Psoas muscle (tissue), 8 donors: Measurements from ENCODE around the gene CXorf38. TPM values are rescaled to one million over a fixed set of nuclear protein-coding genes. Genes with fewer than 3 reads are reported as not detected.

Experiments
- ATAC-seq, 4 donors: fragments of 200-7000 bp; cut with Tn5 transposase; one replicate each; pipeline ENCODE4 v1.9.1; 2020; ENCODE audit warnings: moderate library complexity in 3 of 4, mild to moderate bottlenecking in 2 of 4
- DNase-seq, 2 donors: peaks; one replicate each; pipeline ENCODE4 v3.0.0-alpha.2; 2020
- H3K27ac ChIP-seq: fragments of 200-600 bp; one replicate; pipeline ENCODE4 v1.8.0; 2022
- H3K27me3 ChIP-seq, 3 donors: fragments of 200-600 bp in 1 of 3; one replicate each; pipeline versions ENCODE4 v1.6.1 to v1.8.0; 2013 to 2022; ENCODE audit warnings: low read length in 2 of 3, mild to moderate bottlenecking in 2 of 3, moderate library complexity in 1 of 3; ENCODE audit not compliant: insufficient read depth in 3 of 3
- H3K36me3 ChIP-seq, 2 donors: fragments of 200-600 bp in 1 of 2; one replicate each; pipeline versions ENCODE4 v1.6.1 to v1.8.0; 2013 to 2022; ENCODE audit warnings: low read depth in 1 of 2, mild to moderate bottlenecking in 1 of 2, moderate library complexity in 1 of 2; ENCODE audit not compliant: insufficient read depth in 1 of 2
- H3K4me1 ChIP-seq: fragments of 200-600 bp; one replicate; pipeline ENCODE4 v1.8.0; 2022
- H3K4me3 ChIP-seq: fragments of 200-600 bp; one replicate; pipeline ENCODE4 v1.8.0; 2022; ENCODE audit warnings: mild to moderate bottlenecking
- H3K9me3 ChIP-seq: fragments of 200-600 bp; one replicate; pipeline ENCODE4 v1.8.0; 2022
- CTCF ChIP-seq: fragments of 200-600 bp; IDR thresholded peaks from one replicate; pipeline ENCODE4 v1.8.0; 2022; ENCODE audit warnings: antibody characterized with exemption
- WGBS, 3 donors: extraction: QIAGEN DNeasy Blood & Tissue Kit; methylation state at CpG; one replicate each; pipeline versions ENCODE4 v1.1.6 to v1.1.7; 2013; 5-methylcytosine and 5-hydroxymethylcytosine counted together
- intact Hi-C, 2 donors: fragments of 100-400 bp; cut with DNase I; formaldehyde crosslinking; loops; one replicate each; pipeline versions ENCODE4 v1.11.0 to v1.14.2; 2022
- long read RNA-seq, 2 donors: library from polyadenylated mRNA; unstranded; transcript quantifications; one replicate each; pipeline ENCODE4 v2.0.0, GENCODE V29; 2021
- polyA plus RNA-seq, 3 donors: library from polyadenylated mRNA; stranded (reverse); fragments of 200-250 nt; gene quantifications; one replicate each; pipeline ENCODE4 v1.2.3, GENCODE V29; 2013
- total RNA-seq, 4 donors: library from RNA; stranded (reverse); fragmentation: NEBNext Ultra II Directional in 2 of 4; extraction: Animal tissue kit (Norgen Biotek cat#: 25700) in 2 of 4; gene quantifications; one replicate each; pipeline versions ENCODE4 v1.2.1 to v1.2.4, GENCODE V29; 2021 to 2023
- donor health status: healthy with polysubstance abuse.
- donor health status: DM: no; HTN: no; CAD: no; lungs with moderate emphysema.
- donor health status: Bipolar disorder and iron deficiency.
- donor health status: healthy.
- donor health status: DM: yes; HTN: yes; CAD: no.
- donor health status: DM: no; HTN: no; CAD: no.
- donor health status: DM: no; HTN: no; CAD: no.
- donor health status: DM: yes; HTN: yes; CAD: no.

Gene CXorf38
- total RNA-seq (1 to 10 TPM; 3.1 to 3.9 (median 3.7) TPM), polyA plus RNA-seq (1 to 10 TPM; 2.1 to 2.6 (median 2.3) TPM)
- long read RNA-seq, donor 1, partial matches to known transcripts: 1 of 4 reads
- long read RNA-seq, donor 1, other reads (novel, unspliced or antisense): 1 of 4 reads
- long read RNA-seq, donor 2, partial matches to known transcripts: 0 of 7 reads
- long read RNA-seq, donor 2, other reads (novel, unspliced or antisense): 3 of 7 reads

- Histone ChIP-seq H3K36me3 (peaks cover 0 to 7% of the 10 kb centered on the region in 2 donors), H3K27ac (peak within 1 kb of the TSS; percentile 81), H3K4me1 (peaks cover 20% of the 10 kb centered on the region), H3K4me3 (peak within 1 kb of the TSS; percentile 80), H3K9me3 (no peaks in the 10 kb centered on the region), H3K27me3 (no peaks in the 10 kb centered on the region)
- peak; percentile 95 to 98 for DNase-seq
- WGBS, 3 donors: 1 to 5% (median 2%) methylated on average over 26 to 66 of the region's 66 CpGs
- peak; percentile 88 to 93 (median 90) for ATAC-seq
- intact Hi-C loops: loop anchor here in 1 of 2 donors (5.0 kb wide), 1 partner anchor 85 kb away; no protein-coding TSS in a partner anchor
- no peak for TF ChIP-seq CTCF
These were observed at the start of gene CXorf38 for GRCh38 chrX:40647307-40648197. Gene CXorf38 (minus strand): TSS chrX:40647561. CDS start chrX:40647520, 41 bp downstream.

- intact Hi-C loops: no loop called here
- no peak for TF ChIP-seq CTCF
- WGBS, 3 donors: 82 to 91% (median 86%) methylated on average over 1 of the region's 1 CpG
- no peaks in the 10 kb centered on the region for H3K9me3 ChIP-seq
- H3K27me3 ChIP-seq: no peaks in the 10 kb centered on the region
- no peak for DNase-seq
- peaks cover 2% of the 10 kb centered on the region for H3K4me1 ChIP-seq
- no peak for ATAC-seq
- H3K27ac ChIP-seq: no peak overlapping the region
- peaks cover 0 to 51% of the 10 kb centered on the region in 2 donors for H3K36me3 ChIP-seq
- no peak overlapping the region for H3K4me3 ChIP-seq
These were observed 47.4 kb upstream of the CXorf38 start for GRCh38 chrX:40694802-40695201.

- Histone ChIP-seq H3K27me3 (no peaks in the 10 kb centered on the region), H3K9me3 (no peaks in the 10 kb centered on the region), H3K4me1 (peaks cover 51% of the 10 kb centered on the region), H3K36me3 (peaks cover 0 to 26% of the 10 kb centered on the region in 2 donors), H3K4me3 (no peak overlapping the region), H3K27ac (peak overlapping the region; percentile 78)
- ATAC-seq (peak; percentile 52 to 75 (median 68)), DNase-seq (no peak)
- intact Hi-C loops: no loop called here
- TF ChIP-seq CTCF: no peak
These were observed 41.6 kb upstream of the CXorf38 start for GRCh38 chrX:40688929-40689328.

- intact Hi-C loops: no loop called here
- 64 to 81% (median 71%) methylated on average over 3 of the region's 3 CpGs for WGBS, 3 donors
- peak overlapping the region; percentile 21 for H3K27ac ChIP-seq
- TF ChIP-seq CTCF: no peak
- no peak overlapping the region for H3K4me3 ChIP-seq
- H3K27me3 ChIP-seq: no peaks in the 10 kb centered on the region
- peaks cover 0 to 32% of the 10 kb centered on the region in 2 donors for H3K36me3 ChIP-seq
- H3K4me1 ChIP-seq: peaks cover 51% of the 10 kb centered on the region
- no peaks in the 10 kb centered on the region for H3K9me3 ChIP-seq
- ATAC-seq: no peak
- DNase-seq: no peak
These were observed 39.8 kb upstream of the CXorf38 start for GRCh38 chrX:40687169-40687568.
